ENCODE data around the gene SLC17A5. TPM values are rescaled to one million over a fixed set of nuclear protein-coding genes. Genes with fewer than 3 reads are reported as not detected.

Gene SLC17A5
- total RNA-seq, 4 donors from 2014 or later = 11.9 to 21.9 (median 16.8) TPM

- no peak for TF ChIP-seq POLR2A (IDR thresholded peaks at IDR 0.05)
- TF ChIP-seq EP300 (IDR thresholded peaks at IDR 0.05) = no peak
- TF ChIP-seq CTCF (IDR thresholded peaks at IDR 0.05) = no peak
- WGBS, 2 donors = 82 to 88% methylated on average over 8 of the region's 8 CpGs
- Histone ChIP-seq H3K36me3 (no peaks in the 10 kb centered on the region), H3K27me3 (peaks cover 0 to 6% of the 10 kb centered on the region in 2 donors), H3K9me3 (no peaks in the 10 kb centered on the region), H3K27ac (no peak overlapping the region), H3K4me1 (no peaks in the 10 kb centered on the region), H3K4me3 (no peak overlapping the region)
- DNase-seq (ENCODE audit: low spot score in 2 of 2) = no peak
Observed at GRCh38 chr6:73671911-73672685, 18.3 kb upstream of the SLC17A5 start.

- no peaks in the 10 kb centered on the region for H3K36me3 ChIP-seq
- no peak overlapping the region for H3K27ac ChIP-seq
- TF ChIP-seq EP300 (IDR thresholded peaks at IDR 0.05) (no peak), POLR2A (IDR thresholded peaks at IDR 0.05) (no peak), CTCF (IDR thresholded peaks at IDR 0.05) (no peak)
- DNase-seq (ENCODE audit: low spot score in 2 of 2) = no peak
- H3K4me3 ChIP-seq = no peak overlapping the region
- peaks cover 0 to 6% of the 10 kb centered on the region in 2 donors for H3K27me3 ChIP-seq
- 88 to 89% methylated on average over 1 of the region's 1 CpG for WGBS, 2 donors
- H3K4me1 ChIP-seq = no peaks in the 10 kb centered on the region
- no peaks in the 10 kb centered on the region for H3K9me3 ChIP-seq
Observed at GRCh38 chr6:73669005-73669404, 15.2 kb upstream of the SLC17A5 start.

- H3K4me3 ChIP-seq = no peak overlapping the region
- H3K27ac ChIP-seq = no peak overlapping the region
- TF ChIP-seq EP300 (IDR thresholded peaks at IDR 0.05) = no peak
- TF ChIP-seq POLR2A (IDR thresholded peaks at IDR 0.05) = no peak
- no peak for TF ChIP-seq CTCF (IDR thresholded peaks at IDR 0.05)
- 60 to 65% methylated on average over 1 of the region's 1 CpG for WGBS, 2 donors
- H3K27me3 ChIP-seq = peaks cover 0 to 6% of the 10 kb centered on the region in 2 donors
- no peak for DNase-seq (ENCODE audit: low spot score in 2 of 2)
- no peaks in the 10 kb centered on the region for H3K36me3 ChIP-seq
- H3K4me1 ChIP-seq = no peaks in the 10 kb centered on the region
- no peaks in the 10 kb centered on the region for H3K9me3 ChIP-seq
Observed at GRCh38 chr6:73667798-73668197, 14.0 kb upstream of the SLC17A5 start.

GRCh38 chr6:73666393-73666792, 12.6 kb upstream of the SLC17A5 start:
- WGBS, 2 donors = 32 to 36% methylated on average over 2 of the region's 2 CpGs
- H3K36me3 ChIP-seq = no peaks in the 10 kb centered on the region
- H3K27ac ChIP-seq = no peak overlapping the region
- DNase-seq (ENCODE audit: low spot score in 2 of 2) = no peak
- H3K27me3 ChIP-seq = peaks cover 0 to 6% of the 10 kb centered on the region in 2 donors
- H3K4me3 ChIP-seq = no peak overlapping the region
- H3K4me1 ChIP-seq = no peaks in the 10 kb centered on the region
- no peaks in the 10 kb centered on the region for H3K9me3 ChIP-seq
- TF ChIP-seq EP300 (IDR thresholded peaks at IDR 0.05) (no peak), CTCF (IDR thresholded peaks at IDR 0.05) (no peak), POLR2A (IDR thresholded peaks at IDR 0.05) (no peak)

GRCh38 chr6:73665686-73666319, 12.0 kb upstream of the SLC17A5 start:
- Histone ChIP-seq H3K27ac (no peak overlapping the region), H3K36me3 (no peaks in the 10 kb centered on the region), H3K4me1 (no peaks in the 10 kb centered on the region), H3K9me3 (no peaks in the 10 kb centered on the region), H3K4me3 (no peak overlapping the region), H3K27me3 (peaks cover 0 to 6% of the 10 kb centered on the region in 2 donors)
- no peak for TF ChIP-seq POLR2A (IDR thresholded peaks at IDR 0.05)
- TF ChIP-seq EP300 (IDR thresholded peaks at IDR 0.05) = no peak
- no peak for TF ChIP-seq CTCF (IDR thresholded peaks at IDR 0.05)
- DNase-seq (ENCODE audit: low spot score in 2 of 2) = no peak
- 70 to 75% methylated on average over 3 of the region's 3 CpGs for WGBS, 2 donors
